ENCODE data around the gene GBE1.

Gene GBE1

GRCh38 chr3:81689617-81690016 is 71.8 kb downstream of the GBE1 start:
- no peaks in the 10 kb centered on the region for H4K20me1 ChIP-seq (ENCODE audit: insufficient read depth, low read length)
- no peaks in the 10 kb centered on the region for H3F3A ChIP-seq (ENCODE audit: insufficient read depth, low read length)
- no peak overlapping the region for H3K4me3 ChIP-seq (ENCODE audit: low read length)
- H3K4me2 ChIP-seq (ENCODE audit: low read depth, low read length) = no peak overlapping the region
- no peak overlapping the region for H3K9ac ChIP-seq (ENCODE audit: low read length)
- TF ChIP-seq EZH2 (optimal IDR thresholded peaks at IDR 0.05; ENCODE audit: low read depth, low read length) (no peak), EZH2phosphoT487 (IDR thresholded peaks at IDR 0.05; ENCODE audit: low read length) (no peak), CTCF (IDR thresholded peaks at IDR 0.05; ENCODE audit: low read length) (no peak)
- no peak overlapping the region for H2AFZ ChIP-seq (ENCODE audit: low read length)
- no peaks in the 10 kb centered on the region for H3K27me3 ChIP-seq (replicated peaks; ENCODE audit: insufficient read depth, low read length)
- no peaks in the 10 kb centered on the region for H3K9me2 ChIP-seq (replicated peaks; ENCODE audit: insufficient read depth, low read length)
- DNase-seq = no peak
- no peaks in the 10 kb centered on the region for H3K79me2 ChIP-seq (ENCODE audit: low read length)
- H3K4me1 ChIP-seq (ENCODE audit: low read length) = no peaks in the 10 kb centered on the region
- no peaks in the 10 kb centered on the region for H3K9me3 ChIP-seq (replicated peaks; ENCODE audit: insufficient read depth, low read length)
- H3K36me3 ChIP-seq (replicated peaks; ENCODE audit: insufficient read depth, low read length) = no peaks in the 10 kb centered on the region
- H3K27ac ChIP-seq (ENCODE audit: low read length) = no peak overlapping the region

GRCh38 chr3:81684751-81685395 is 76.6 kb downstream of the GBE1 start:
- Histone ChIP-seq H3K9me3 (replicated peaks; ENCODE audit: insufficient read depth, low read length) (no peaks in the 10 kb centered on the region), H3K4me1 (ENCODE audit: low read length) (no peaks in the 10 kb centered on the region), H3F3A (ENCODE audit: insufficient read depth, low read length) (no peaks in the 10 kb centered on the region), H3K4me2 (ENCODE audit: low read depth, low read length) (no peak overlapping the region), H3K27ac (ENCODE audit: low read length) (no peak overlapping the region), H3K36me3 (replicated peaks; ENCODE audit: insufficient read depth, low read length) (no peaks in the 10 kb centered on the region), H3K4me3 (ENCODE audit: low read length) (no peak overlapping the region), H4K20me1 (ENCODE audit: insufficient read depth, low read length) (no peaks in the 10 kb centered on the region), H3K9ac (ENCODE audit: low read length) (no peak overlapping the region), H2AFZ (ENCODE audit: low read length) (no peak overlapping the region), H3K27me3 (replicated peaks; ENCODE audit: insufficient read depth, low read length) (no peaks in the 10 kb centered on the region), H3K9me2 (replicated peaks; ENCODE audit: insufficient read depth, low read length) (no peaks in the 10 kb centered on the region), H3K79me2 (ENCODE audit: low read length) (no peaks in the 10 kb centered on the region)
- TF ChIP-seq EZH2phosphoT487 (IDR thresholded peaks at IDR 0.05; ENCODE audit: low read length) = no peak
- TF ChIP-seq EZH2 (optimal IDR thresholded peaks at IDR 0.05; ENCODE audit: low read depth, low read length) = no peak
- TF ChIP-seq CTCF (IDR thresholded peaks at IDR 0.05; ENCODE audit: low read length) = no peak
- DNase-seq = no peak

GRCh38 chr3:81676706-81677456 is 84.6 kb downstream of the GBE1 start:
- H3K4me2 ChIP-seq (ENCODE audit: low read depth, low read length) = no peak overlapping the region
- H3K9me3 ChIP-seq (replicated peaks; ENCODE audit: insufficient read depth, low read length) = no peaks in the 10 kb centered on the region
- H3K9me2 ChIP-seq (replicated peaks; ENCODE audit: insufficient read depth, low read length) = no peaks in the 10 kb centered on the region
- no peaks in the 10 kb centered on the region for H3K4me1 ChIP-seq (ENCODE audit: low read length)
- no peak for DNase-seq
- H3K27me3 ChIP-seq (replicated peaks; ENCODE audit: insufficient read depth, low read length) = no peaks in the 10 kb centered on the region
- H3K79me2 ChIP-seq (ENCODE audit: low read length) = no peaks in the 10 kb centered on the region
- no peak overlapping the region for H3K27ac ChIP-seq (ENCODE audit: low read length)
- no peak overlapping the region for H3K9ac ChIP-seq (ENCODE audit: low read length)
- H2AFZ ChIP-seq (ENCODE audit: low read length) = no peak overlapping the region
- no peaks in the 10 kb centered on the region for H4K20me1 ChIP-seq (ENCODE audit: insufficient read depth, low read length)
- H3F3A ChIP-seq (ENCODE audit: insufficient read depth, low read length) = no peaks in the 10 kb centered on the region
- H3K4me3 ChIP-seq (ENCODE audit: low read length) = no peak overlapping the region
- TF ChIP-seq EZH2 (optimal IDR thresholded peaks at IDR 0.05; ENCODE audit: low read depth, low read length) (no peak), EZH2phosphoT487 (IDR thresholded peaks at IDR 0.05; ENCODE audit: low read length) (no peak), CTCF (IDR thresholded peaks at IDR 0.05; ENCODE audit: low read length) (no peak)
- no peaks in the 10 kb centered on the region for H3K36me3 ChIP-seq (replicated peaks; ENCODE audit: insufficient read depth, low read length)

Data from MM.1S (cell line).